HepG2 (cell line): ENCODE measurements around the gene SMCO4. TPM values are rescaled to one million over a fixed set of nuclear protein-coding genes. Genes with fewer than 3 reads are reported as not detected.

ENCODE experiments used
- MIER2 ChIP-seq: IDR thresholded peaks from 2 replicates; pipeline ENCODE4 v1.6.1; 2016; ENCODE audit warnings: missing biosample characterization, missing genetic modification reagents
- PHF20 ChIP-seq: sonication (generic); formaldehyde crosslinking; IDR thresholded peaks from 2 replicates; pipeline ENCODE4 v1.5.0; 2020; ENCODE audit warnings: mild to moderate bottlenecking, missing genetic modification reagents
- RFX5 ChIP-seq: IDR thresholded peaks from 2 replicates; pipeline ENCODE4 v1.6.1; 2011; ENCODE audit warnings: low read depth, low read length, improper control_type of control experiment
- SIN3B ChIP-seq: fragments of 150-350 bp; IDR thresholded peaks from 2 replicates; pipeline ENCODE4 v1.6.1; 2014; ENCODE audit warnings: low read length
- SMC3 ChIP-seq: IDR thresholded peaks from 2 replicates; pipeline ENCODE4 v1.6.1; 2011; ENCODE audit warnings: low read length, improper control_type of control experiment
- YY1 ChIP-seq: IDR thresholded peaks from 2 replicates; pipeline ENCODE4 v1.6.1; 2011; ENCODE audit warnings: low read length, low read depth, moderate library complexity, mild to moderate bottlenecking; ENCODE audit not compliant: insufficient read depth, insufficient replicate concordance
- ZFP41 ChIP-seq: sonication (generic); formaldehyde crosslinking; IDR thresholded peaks from 2 replicates; pipeline ENCODE4 v1.4.0; 2020; ENCODE audit warnings: mild to moderate bottlenecking, missing genetic modification reagents, borderline replicate concordance
- ZNF432 ChIP-seq: sonication (generic); formaldehyde crosslinking; IDR thresholded peaks from 2 replicates; pipeline ENCODE4 v1.5.0; 2020; ENCODE audit warnings: missing genetic modification reagents, mild to moderate bottlenecking, borderline replicate concordance
- ZNF484 ChIP-seq: sonication (generic); formaldehyde crosslinking; IDR thresholded peaks from 2 replicates; pipeline ENCODE4 v1.5.1; 2020; ENCODE audit warnings: mild to moderate bottlenecking, low read depth, missing genetic modification reagents, borderline replicate concordance
- ZNF558 ChIP-seq: sonication (generic); formaldehyde crosslinking; IDR thresholded peaks from 2 replicates; pipeline ENCODE4 v1.9.0; 2022; ENCODE audit warnings: mild to moderate bottlenecking, missing genetic modification reagents, borderline replicate concordance
- ZNF777 ChIP-seq: sonication (generic); formaldehyde crosslinking; IDR thresholded peaks from 2 replicates; pipeline ENCODE4 v1.4.0; 2020; ENCODE audit warnings: missing genetic modification reagents
- ZZZ3 ChIP-seq: sonication (generic); formaldehyde crosslinking; IDR thresholded peaks from 2 replicates; pipeline ENCODE4 v1.4.0; 2020; ENCODE audit warnings: missing genetic modification reagents, mild to moderate bottlenecking, borderline replicate concordance
- polyA plus RNA-seq, 8 experiments: library from polyadenylated mRNA; depleted of rRNA in 3 of 8; stranded (reverse) in 7 of 8; unstranded in 1 of 8; fragments of >200 nt; fragmentation: Illumina TruSeq in 4 of 8; extraction: Trizol in 4 of 8; gene quantifications; 2 replicates each; pipeline versions ENCODE4 v1.2.1 to v1.2.3, GENCODE V29; 2011 to 2016; ENCODE audit warnings: low read depth in 4 of 8, missing spikeins in 1 of 8, mixed read lengths in 1 of 8; ENCODE audit not compliant: insufficient read depth in 1 of 8
- total RNA-seq, 5 experiments: library from RNA; depleted of rRNA; stranded (reverse); fragments of >200 nt; fragmentation: Illumina TruSeq; extraction: Trizol; gene quantifications; 2 replicates each; pipeline ENCODE4 v1.2.3, GENCODE V29; 2016; ENCODE audit warnings: low read depth in 1 of 5
- TF ChIP-seq, protein P1 (sequence below): sonication (generic); formaldehyde crosslinking; IDR thresholded peaks from 2 replicates; pipeline ENCODE4 v1.9.0; 2021; ENCODE audit warnings: missing genetic modification reagents, borderline replicate concordance
- TF ChIP-seq, protein P2 (sequence below): IDR thresholded peaks from 2 replicates; pipeline ENCODE4 v1.6.1; 2016; ENCODE audit warnings: low read depth, control low read depth
- TF ChIP-seq, protein P3 (sequence below): IDR thresholded peaks from 2 replicates; pipeline ENCODE4 v1.6.1; 2018; ENCODE audit warnings: missing genetic modification reagents, mild to moderate bottlenecking, missing compliant biosample characterization
- TF ChIP-seq, protein P4 (sequence below): IDR thresholded peaks from 2 replicates; pipeline ENCODE4 v1.6.1; 2016; ENCODE audit warnings: control low read depth
- TF ChIP-seq, protein P5 (sequence below): fragments of 450-650 bp; IDR thresholded peaks from 2 replicates; pipeline ENCODE4 v1.6.1; 2016
- TF ChIP-seq, protein P6 (sequence below): sonication (generic); formaldehyde crosslinking; IDR thresholded peaks from 2 replicates; pipeline ENCODE4 v1.4.0; 2020; ENCODE audit warnings: missing genetic modification reagents, borderline replicate concordance

SMCO4 gene
- total and polyA plus RNA-seq, 2 of the 13 experiments (the other 11 are each of a cell fraction or from before 2014, with no cell fraction given), result 10.6 to 28.5 TPM

DNA sequence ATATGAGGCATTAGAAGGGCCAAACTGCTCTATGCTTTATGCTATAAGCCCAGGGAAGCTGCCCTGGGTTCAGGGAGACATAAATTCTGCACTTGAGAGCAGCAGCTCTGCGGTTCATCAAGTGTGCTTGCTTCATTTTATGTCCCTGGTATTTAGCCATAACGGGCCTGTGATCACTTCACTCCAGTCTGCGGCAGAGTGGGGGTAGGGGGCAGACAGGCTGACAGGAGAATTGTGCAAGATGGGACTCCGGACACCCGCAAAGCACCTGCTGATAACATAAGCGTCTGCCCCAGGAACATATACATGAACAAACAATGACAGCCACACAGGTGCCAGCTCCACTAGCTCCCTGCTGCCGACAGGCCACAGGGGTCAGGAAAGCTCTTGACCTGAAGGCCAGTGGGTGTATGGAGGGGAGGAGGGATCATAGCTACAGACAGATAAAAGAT lies 56.1 kb downstream of the SMCO4 start (continued):
- TF ChIP-seq RFX5, result 0 out of 2 replicates have a peak, but pooled peaks have one; percentile 44
- no peak for TF ChIP-seq SIN3B
- TF ChIP-seq ZNF484 (CRISPR knock-in tag), result no peak
- TF ChIP-seq YY1, result peak; percentile 26
- no peak for TF ChIP-seq PHF20 (CRISPR knock-in tag)
- TF ChIP-seq, protein P1, sequence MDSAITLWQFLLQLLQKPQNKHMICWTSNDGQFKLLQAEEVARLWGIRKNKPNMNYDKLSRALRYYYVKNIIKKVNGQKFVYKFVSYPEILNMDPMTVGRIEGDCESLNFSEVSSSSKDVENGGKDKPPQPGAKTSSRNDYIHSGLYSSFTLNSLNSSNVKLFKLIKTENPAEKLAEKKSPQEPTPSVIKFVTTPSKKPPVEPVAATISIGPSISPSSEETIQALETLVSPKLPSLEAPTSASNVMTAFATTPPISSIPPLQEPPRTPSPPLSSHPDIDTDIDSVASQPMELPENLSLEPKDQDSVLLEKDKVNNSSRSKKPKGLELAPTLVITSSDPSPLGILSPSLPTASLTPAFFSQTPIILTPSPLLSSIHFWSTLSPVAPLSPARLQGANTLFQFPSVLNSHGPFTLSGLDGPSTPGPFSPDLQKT, result no peak
- TF ChIP-seq, protein P2, sequence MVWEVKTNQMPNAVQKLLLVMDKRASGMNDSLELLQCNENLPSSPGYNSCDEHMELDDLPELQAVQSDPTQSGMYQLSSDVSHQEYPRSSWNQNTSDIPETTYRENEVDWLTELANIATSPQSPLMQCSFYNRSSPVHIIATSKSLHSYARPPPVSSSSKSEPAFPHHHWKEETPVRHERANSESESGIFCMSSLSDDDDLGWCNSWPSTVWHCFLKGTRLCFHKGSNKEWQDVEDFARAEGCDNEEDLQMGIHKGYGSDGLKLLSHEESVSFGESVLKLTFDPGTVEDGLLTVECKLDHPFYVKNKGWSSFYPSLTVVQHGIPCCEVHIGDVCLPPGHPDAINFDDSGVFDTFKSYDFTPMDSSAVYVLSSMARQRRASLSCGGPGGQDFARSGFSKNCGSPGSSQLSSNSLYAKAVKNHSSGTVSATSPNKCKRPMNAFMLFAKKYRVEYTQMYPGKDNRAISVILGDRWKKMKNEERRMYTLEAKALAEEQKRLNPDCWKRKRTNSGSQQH (CRISPR knock-in tag), result no peak
- peak; percentile 59 for TF ChIP-seq SMC3
- TF ChIP-seq, protein P3, sequence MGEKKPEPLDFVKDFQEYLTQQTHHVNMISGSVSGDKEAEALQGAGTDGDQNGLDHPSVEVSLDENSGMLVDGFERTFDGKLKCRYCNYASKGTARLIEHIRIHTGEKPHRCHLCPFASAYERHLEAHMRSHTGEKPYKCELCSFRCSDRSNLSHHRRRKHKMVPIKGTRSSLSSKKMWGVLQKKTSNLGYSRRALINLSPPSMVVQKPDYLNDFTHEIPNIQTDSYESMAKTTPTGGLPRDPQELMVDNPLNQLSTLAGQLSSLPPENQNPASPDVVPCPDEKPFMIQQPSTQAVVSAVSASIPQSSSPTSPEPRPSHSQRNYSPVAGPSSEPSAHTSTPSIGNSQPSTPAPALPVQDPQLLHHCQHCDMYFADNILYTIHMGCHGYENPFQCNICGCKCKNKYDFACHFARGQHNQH (CRISPR knock-in tag), result peak; percentile 96
- no peak for TF ChIP-seq ZZZ3
- TF ChIP-seq, protein P4, sequence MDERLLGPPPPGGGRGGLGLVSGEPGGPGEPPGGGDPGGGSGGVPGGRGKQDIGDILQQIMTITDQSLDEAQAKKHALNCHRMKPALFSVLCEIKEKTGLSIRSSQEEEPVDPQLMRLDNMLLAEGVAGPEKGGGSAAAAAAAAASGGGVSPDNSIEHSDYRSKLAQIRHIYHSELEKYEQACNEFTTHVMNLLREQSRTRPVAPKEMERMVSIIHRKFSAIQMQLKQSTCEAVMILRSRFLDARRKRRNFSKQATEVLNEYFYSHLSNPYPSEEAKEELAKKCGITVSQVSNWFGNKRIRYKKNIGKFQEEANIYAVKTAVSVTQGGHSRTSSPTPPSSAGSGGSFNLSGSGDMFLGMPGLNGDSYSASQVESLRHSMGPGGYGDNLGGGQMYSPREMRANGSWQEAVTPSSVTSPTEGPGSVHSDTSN, result 0 out of 2 replicates have a peak, but pooled peaks have one; percentile 46
- TF ChIP-seq ZNF558, result no peak
- TF ChIP-seq, protein P5, sequence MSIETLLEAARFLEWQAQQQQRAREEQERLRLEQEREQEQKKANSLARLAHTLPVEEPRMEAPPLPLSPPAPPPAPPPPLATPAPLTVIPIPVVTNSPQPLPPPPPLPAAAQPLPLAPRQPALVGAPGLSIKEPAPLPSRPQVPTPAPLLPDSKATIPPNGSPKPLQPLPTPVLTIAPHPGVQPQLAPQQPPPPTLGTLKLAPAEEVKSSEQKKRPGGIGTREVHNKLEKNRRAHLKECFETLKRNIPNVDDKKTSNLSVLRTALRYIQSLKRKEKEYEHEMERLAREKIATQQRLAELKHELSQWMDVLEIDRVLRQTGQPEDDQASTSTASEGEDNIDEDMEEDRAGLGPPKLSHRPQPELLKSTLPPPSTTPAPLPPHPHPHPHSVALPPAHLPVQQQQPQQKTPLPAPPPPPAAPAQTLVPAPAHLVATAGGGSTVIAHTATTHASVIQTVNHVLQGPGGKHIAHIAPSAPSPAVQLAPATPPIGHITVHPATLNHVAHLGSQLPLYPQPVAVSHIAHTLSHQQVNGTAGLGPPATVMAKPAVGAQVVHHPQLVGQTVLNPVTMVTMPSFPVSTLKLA, result peak; percentile 30; the same call in 1 of the 2 replicates
- peak; percentile 50; the same call in 1 of the 2 replicates for TF ChIP-seq MIER2 (CRISPR knock-in tag)
- TF ChIP-seq ZFP41 (CRISPR knock-in tag), result no peak
- TF ChIP-seq ZNF432 (CRISPR knock-in tag), result no peak
- TF ChIP-seq ZNF777 (CRISPR knock-in tag), result no peak
- TF ChIP-seq, protein P6, sequence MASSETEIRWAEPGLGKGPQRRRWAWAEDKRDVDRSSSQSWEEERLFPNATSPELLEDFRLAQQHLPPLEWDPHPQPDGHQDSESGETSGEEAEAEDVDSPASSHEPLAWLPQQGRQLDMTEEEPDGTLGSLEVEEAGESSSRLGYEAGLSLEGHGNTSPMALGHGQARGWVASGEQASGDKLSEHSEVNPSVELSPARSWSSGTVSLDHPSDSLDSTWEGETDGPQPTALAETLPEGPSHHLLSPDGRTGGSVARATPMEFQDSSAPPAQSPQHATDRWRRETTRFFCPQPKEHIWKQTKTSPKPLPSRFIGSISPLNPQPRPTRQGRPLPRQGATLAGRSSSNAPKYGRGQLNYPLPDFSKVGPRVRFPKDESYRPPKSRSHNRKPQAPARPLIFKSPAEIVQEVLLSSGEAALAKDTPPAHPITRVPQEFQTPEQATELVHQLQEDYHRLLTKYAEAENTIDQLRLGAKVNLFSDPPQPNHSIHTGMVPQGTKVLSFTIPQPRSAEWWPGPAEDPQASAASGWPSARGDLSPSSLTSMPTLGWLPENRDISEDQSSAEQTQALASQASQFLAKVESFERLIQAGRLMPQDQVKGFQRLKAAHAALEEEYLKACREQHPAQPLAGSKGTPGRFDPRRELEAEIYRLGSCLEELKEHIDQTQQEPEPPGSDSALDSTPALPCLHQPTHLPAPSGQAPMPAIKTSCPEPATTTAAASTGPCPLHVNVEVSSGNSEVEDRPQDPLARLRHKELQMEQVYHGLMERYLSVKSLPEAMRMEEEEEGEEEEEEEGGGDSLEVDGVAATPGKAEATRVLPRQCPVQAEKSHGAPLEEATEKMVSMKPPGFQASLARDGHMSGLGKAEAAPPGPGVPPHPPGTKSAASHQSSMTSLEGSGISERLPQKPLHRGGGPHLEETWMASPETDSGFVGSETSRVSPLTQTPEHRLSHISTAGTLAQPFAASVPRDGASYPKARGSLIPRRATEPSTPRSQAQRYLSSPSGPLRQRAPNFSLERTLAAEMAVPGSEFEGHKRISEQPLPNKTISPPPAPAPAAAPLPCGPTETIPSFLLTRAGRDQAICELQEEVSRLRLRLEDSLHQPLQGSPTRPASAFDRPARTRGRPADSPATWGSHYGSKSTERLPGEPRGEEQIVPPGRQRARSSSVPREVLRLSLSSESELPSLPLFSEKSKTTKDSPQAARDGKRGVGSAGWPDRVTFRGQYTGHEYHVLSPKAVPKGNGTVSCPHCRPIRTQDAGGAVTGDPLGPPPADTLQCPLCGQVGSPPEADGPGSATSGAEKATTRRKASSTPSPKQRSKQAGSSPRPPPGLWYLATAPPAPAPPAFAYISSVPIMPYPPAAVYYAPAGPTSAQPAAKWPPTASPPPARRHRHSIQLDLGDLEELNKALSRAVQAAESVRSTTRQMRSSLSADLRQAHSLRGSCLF, result no peak
